ENCODE measurements around the gene GREB1L.

GREB1L gene

DNA sequence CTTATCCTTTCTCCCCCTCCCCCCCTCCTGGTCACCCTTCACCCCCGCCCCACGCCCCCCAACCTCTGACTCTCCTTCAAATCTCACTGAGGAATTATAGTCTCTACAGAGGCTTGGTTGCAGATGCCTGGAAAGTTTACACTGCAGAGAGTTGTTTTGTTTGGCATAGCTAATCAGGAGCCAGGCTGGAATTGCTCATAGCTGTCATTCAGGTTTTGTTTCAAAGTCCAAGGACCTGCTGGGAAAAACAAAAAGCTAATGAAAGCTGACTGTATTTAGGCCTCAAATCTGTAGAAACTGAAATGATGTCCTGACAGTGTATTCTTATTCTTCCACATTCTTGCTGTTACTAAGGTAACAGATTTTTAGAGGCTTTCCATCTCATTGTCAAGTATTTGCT lies 22.6 kb downstream of the GREB1L start:
- TF ChIP-seq, protein P1, sequence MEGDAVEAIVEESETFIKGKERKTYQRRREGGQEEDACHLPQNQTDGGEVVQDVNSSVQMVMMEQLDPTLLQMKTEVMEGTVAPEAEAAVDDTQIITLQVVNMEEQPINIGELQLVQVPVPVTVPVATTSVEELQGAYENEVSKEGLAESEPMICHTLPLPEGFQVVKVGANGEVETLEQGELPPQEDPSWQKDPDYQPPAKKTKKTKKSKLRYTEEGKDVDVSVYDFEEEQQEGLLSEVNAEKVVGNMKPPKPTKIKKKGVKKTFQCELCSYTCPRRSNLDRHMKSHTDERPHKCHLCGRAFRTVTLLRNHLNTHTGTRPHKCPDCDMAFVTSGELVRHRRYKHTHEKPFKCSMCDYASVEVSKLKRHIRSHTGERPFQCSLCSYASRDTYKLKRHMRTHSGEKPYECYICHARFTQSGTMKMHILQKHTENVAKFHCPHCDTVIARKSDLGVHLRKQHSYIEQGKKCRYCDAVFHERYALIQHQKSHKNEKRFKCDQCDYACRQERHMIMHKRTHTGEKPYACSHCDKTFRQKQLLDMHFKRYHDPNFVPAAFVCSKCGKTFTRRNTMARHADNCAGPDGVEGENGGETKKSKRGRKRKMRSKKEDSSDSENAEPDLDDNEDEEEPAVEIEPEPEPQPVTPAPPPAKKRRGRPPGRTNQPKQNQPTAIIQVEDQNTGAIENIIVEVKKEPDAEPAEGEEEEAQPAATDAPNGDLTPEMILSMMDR (IDR thresholded peaks at IDR 0.05) = no peak
- H3K27ac Mint-ChIP-seq = peak overlapping the region; percentile 91
- DNase-seq = peak; percentile 36
- H3K4me3 Mint-ChIP-seq = peak overlapping the region; percentile 49
- no peaks in the 10 kb centered on the region for H3K9me3 Mint-ChIP-seq
- no peaks in the 10 kb centered on the region for H3K36me3 Mint-ChIP-seq (ENCODE audit: low read depth)
- peaks cover 85% of the 10 kb centered on the region for H3K4me1 Mint-ChIP-seq
- no peaks in the 10 kb centered on the region for H3K27me3 Mint-ChIP-seq (ENCODE audit: low read depth, poor library complexity)

GRCh38 chr18:21265971-21266673 lies 24.1 kb downstream of the GREB1L start:
- Mint-ChIP-seq H3K27me3 (ENCODE audit: low read depth, poor library complexity) (no peaks in the 10 kb centered on the region), H3K9me3 (no peaks in the 10 kb centered on the region), H3K36me3 (ENCODE audit: low read depth) (no peaks in the 10 kb centered on the region), H3K4me3 (peak overlapping the region; percentile 23), H3K4me1 (peaks cover 83% of the 10 kb centered on the region), H3K27ac (peak overlapping the region; percentile 91)
- TF ChIP-seq, protein P1 (IDR thresholded peaks at IDR 0.05) = no peak
- DNase-seq = no peak

DNA sequence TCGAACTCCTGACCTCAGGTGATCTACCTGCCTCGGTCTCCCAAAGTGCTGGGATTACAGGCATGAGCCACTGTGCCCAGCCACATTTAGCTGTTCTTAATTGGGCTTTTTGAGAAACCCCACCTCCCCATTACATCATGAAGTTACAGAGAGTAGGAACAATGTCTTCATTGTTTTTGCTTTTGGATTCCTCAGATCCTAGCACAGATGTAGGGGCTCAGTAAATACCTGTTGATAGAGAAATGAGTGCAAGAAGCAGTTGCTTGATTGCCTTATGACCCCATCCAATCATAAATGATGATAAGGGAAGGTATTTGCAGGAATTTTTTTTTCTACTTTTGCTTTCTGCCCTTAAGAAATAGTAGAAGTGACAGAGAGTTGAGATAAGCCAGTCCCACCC lies 25.4 kb downstream of the GREB1L start:
- H3K27ac Mint-ChIP-seq = no peak overlapping the region
- no peak overlapping the region for H3K4me3 Mint-ChIP-seq
- H3K27me3 Mint-ChIP-seq (ENCODE audit: low read depth, poor library complexity) = no peaks in the 10 kb centered on the region
- no peaks in the 10 kb centered on the region for H3K9me3 Mint-ChIP-seq
- H3K36me3 Mint-ChIP-seq (ENCODE audit: low read depth) = no peaks in the 10 kb centered on the region
- no peak for DNase-seq
- TF ChIP-seq, protein P1 (IDR thresholded peaks at IDR 0.05) = no peak
- H3K4me1 Mint-ChIP-seq = peaks cover 79% of the 10 kb centered on the region

GRCh38 chr18:21269349-21269748 lies 27.3 kb downstream of the GREB1L start:
- TF ChIP-seq, protein P1 (IDR thresholded peaks at IDR 0.05) = no peak
- Mint-ChIP-seq H3K4me1 (peaks cover 63% of the 10 kb centered on the region), H3K36me3 (ENCODE audit: low read depth) (peaks cover 14% of the 10 kb centered on the region), H3K27ac (peak overlapping the region; percentile 57), H3K4me3 (no peak overlapping the region), H3K27me3 (ENCODE audit: low read depth, poor library complexity) (no peaks in the 10 kb centered on the region), H3K9me3 (no peaks in the 10 kb centered on the region)
- DNase-seq = no peak

- peaks cover 52% of the 10 kb centered on the region for H3K4me1 Mint-ChIP-seq
- TF ChIP-seq, protein P1 (IDR thresholded peaks at IDR 0.05) = no peak
Measured at GRCh38 chr18:21270453-21270852, 28.4 kb downstream of the GREB1L start.

GRCh38 chr18:21272016-21272579 lies 30.1 kb downstream of the GREB1L start:
- Mint-ChIP-seq H3K9me3 (peaks cover 12% of the 10 kb centered on the region), H3K27me3 (ENCODE audit: low read depth, poor library complexity) (no peaks in the 10 kb centered on the region), H3K27ac (peak overlapping the region; percentile 81), H3K36me3 (ENCODE audit: low read depth) (peaks cover 36% of the 10 kb centered on the region), H3K4me3 (no peak overlapping the region), H3K4me1 (peaks cover 37% of the 10 kb centered on the region)
- TF ChIP-seq, protein P1 (IDR thresholded peaks at IDR 0.05) = no peak
- no peak for DNase-seq

More at GRCh38 chr18:21270453-21270852, 28.4 kb downstream of the GREB1L start:
- Mint-ChIP-seq H3K4me3 (no peak overlapping the region), H3K27ac (peak overlapping the region; percentile 34), H3K27me3 (ENCODE audit: low read depth, poor library complexity) (no peaks in the 10 kb centered on the region), H3K36me3 (ENCODE audit: low read depth) (peaks cover 20% of the 10 kb centered on the region), H3K9me3 (no peaks in the 10 kb centered on the region)
- no peak for DNase-seq
